Esophagus muscularis mucosa (tissue), 4 donors: ENCODE data around the gene TTC7B. TPM values are rescaled to one million over a fixed set of nuclear protein-coding genes. Genes with fewer than 3 reads are reported as not detected.

ENCODE experiments used
- DNase-seq: peaks from one replicate; pipeline ENCODE4 v3.0.0-alpha.2; 2017; ENCODE audit errors: extremely low spot score
- H3K27ac ChIP-seq, 4 donors: fragments of 200-600 bp; sonication (generic); replicated peaks in 1 of 4; 1 replicate in 3 of 4; 2 replicates in 1 of 4; pipeline ENCODE4 v1.5.1; 2016 to 2019; ENCODE audit warnings: mild to moderate bottlenecking in 1 of 4
- H3K27me3 ChIP-seq, 4 donors: fragments of 200-600 bp; sonication (generic); one replicate each; pipeline versions ENCODE4 v1.5.1 to v1.6.0; 2016 to 2019
- H3K36me3 ChIP-seq, 4 donors: fragments of 200-600 bp; sonication (generic); one replicate each; pipeline ENCODE4 v1.5.1; 2016 to 2019
- H3K4me1 ChIP-seq, 4 donors: fragments of 200-600 bp; sonication (generic); one replicate each; pipeline ENCODE4 v1.5.1; 2016 to 2019
- H3K4me3 ChIP-seq, 4 donors: fragments of 200-600 bp; sonication (generic); 1 replicate in 2 of 4; 2 replicates in 2 of 4; pipeline ENCODE4 v1.5.1; 2016 to 2019; ENCODE audit warnings: mild to moderate bottlenecking in 4 of 4, moderate library complexity in 1 of 4
- H3K9me3 ChIP-seq, 4 donors: fragments of 200-600 bp; sonication (generic); 1 replicate in 3 of 4; 2 replicates in 1 of 4; pipeline ENCODE4 v1.5.1; 2016 to 2019
- EP300 ChIP-seq: sonication (generic); formaldehyde crosslinking; IDR thresholded peaks from one replicate; pipeline ENCODE4 v1.6.1; 2017; ENCODE audit warnings: antibody characterized with exemption
- POLR2A ChIP-seq: fragments of 450-650 bp; IDR thresholded peaks from one replicate; pipeline ENCODE4 v1.6.1; 2017; ENCODE audit warnings: antibody characterized with exemption, moderate library complexity, mild to moderate bottlenecking, low read depth
- POLR2AphosphoS5 ChIP-seq, 2 donors: sonication (generic); formaldehyde crosslinking; IDR thresholded peaks; one replicate each; pipeline ENCODE4 v1.6.1; 2017; ENCODE audit warnings: antibody characterized with exemption in 2 of 2
- WGBS: methylation state at CpG from one replicate; pipeline ENCODE4 v1.1.5; 2018; 5-methylcytosine and 5-hydroxymethylcytosine counted together
- intact Hi-C: fragments of 100-400 bp; cut with DNase I; formaldehyde crosslinking; loops from one replicate; pipeline ENCODE4 v1.15.1; 2023
- total RNA-seq, 4 donors: library from RNA; depleted of rRNA; stranded (reverse); fragments of >200 nt; gene quantifications; one replicate each; pipeline versions ENCODE4 v1.1.0 to v1.2.1, GENCODE V29; 2016
- TF ChIP-seq, protein P1 (sequence below), 3 experiments: fragments of 200-600 bp in 2 of 3; fragments of 450-650 bp in 1 of 3; sonication (generic) in 2 of 3; IDR thresholded peaks; one replicate each; pipeline ENCODE4 v1.5.1; 2017 to 2019; ENCODE audit warnings: antibody characterized with exemption in 3 of 3, mild to moderate bottlenecking in 2 of 3, moderate library complexity in 1 of 3

TTC7B gene
- total RNA-seq, 4 donors from 2014 or later = 54.4 to 148 (median 113) TPM

DNA sequence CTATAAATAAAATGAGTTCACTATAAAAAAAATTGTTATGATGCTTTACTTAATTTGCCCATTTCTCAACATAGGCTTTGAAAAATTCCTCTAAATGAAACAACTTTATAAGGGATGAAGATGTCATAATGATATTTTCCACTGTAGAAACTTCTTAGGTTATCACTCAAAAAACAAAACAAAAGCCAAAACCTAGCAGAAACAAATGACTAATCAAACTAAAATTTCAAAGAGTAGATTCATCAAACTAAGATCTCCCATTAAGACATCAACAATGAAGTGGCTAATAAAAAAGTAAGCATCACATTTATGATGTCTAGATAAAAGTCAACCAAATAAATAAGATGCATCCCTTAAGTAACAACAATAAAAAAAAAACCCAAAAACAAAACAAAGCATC is 36.9 kb upstream of the TTC7B start:
- Histone ChIP-seq H3K27me3 (no peaks in the 10 kb centered on the region), H3K4me3 (no peak overlapping the region), H3K36me3 (peaks cover 0 to 13% (median 0%) of the 10 kb centered on the region in 4 donors), H3K4me1 (peaks cover 0 to 13% (median 5%) of the 10 kb centered on the region in 4 donors), H3K9me3 (no peaks in the 10 kb centered on the region), H3K27ac (no peak overlapping the region)
- TF ChIP-seq POLR2A (no peak), EP300 (no peak)
- intact Hi-C loops = no loop called here
- no peak for DNase-seq

DNA sequence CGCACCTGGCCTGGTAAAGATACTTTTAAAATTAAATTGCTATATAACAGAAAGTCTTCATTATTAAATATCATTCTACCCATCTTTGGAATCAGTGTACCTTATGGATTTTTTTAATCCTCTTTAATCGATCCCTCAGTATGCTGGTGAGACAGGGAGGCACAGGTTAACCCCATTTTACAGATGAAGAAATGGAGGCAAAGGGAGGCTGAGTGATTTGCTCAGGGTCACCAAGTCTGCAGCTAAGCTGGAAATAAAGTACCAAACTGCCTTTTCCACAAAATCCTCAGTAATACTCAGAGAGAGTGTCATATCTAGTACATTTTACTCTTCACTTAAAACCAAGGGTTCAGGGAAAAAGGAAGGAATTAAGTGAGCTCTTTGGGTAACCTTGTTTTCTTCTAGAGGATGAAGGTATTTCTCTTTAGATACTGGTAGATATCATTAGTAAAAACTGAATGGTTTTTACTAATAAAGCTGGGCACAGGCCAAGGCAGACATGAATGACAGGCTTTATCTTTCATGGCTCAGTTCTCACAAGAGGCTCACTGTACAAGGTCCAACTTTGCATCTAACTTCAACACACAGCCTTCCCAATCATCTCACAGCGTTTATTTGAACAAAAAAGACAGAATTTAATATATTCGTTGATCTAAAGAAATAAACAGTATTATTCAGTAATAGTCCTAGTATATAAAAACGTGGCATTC is 35.3 kb upstream of the TTC7B start:
- Histone ChIP-seq H3K4me3 (no peak overlapping the region), H3K4me1 (peaks cover 0 to 13% (median 5%) of the 10 kb centered on the region in 4 donors), H3K27me3 (no peaks in the 10 kb centered on the region), H3K36me3 (peaks cover 0 to 18% (median 0%) of the 10 kb centered on the region in 4 donors), H3K9me3 (no peaks in the 10 kb centered on the region), H3K27ac (no peak overlapping the region)
- 89% methylated on average over 5 of the region's 5 CpGs for WGBS
- no peak for TF ChIP-seq POLR2A
- TF ChIP-seq, protein P1, sequence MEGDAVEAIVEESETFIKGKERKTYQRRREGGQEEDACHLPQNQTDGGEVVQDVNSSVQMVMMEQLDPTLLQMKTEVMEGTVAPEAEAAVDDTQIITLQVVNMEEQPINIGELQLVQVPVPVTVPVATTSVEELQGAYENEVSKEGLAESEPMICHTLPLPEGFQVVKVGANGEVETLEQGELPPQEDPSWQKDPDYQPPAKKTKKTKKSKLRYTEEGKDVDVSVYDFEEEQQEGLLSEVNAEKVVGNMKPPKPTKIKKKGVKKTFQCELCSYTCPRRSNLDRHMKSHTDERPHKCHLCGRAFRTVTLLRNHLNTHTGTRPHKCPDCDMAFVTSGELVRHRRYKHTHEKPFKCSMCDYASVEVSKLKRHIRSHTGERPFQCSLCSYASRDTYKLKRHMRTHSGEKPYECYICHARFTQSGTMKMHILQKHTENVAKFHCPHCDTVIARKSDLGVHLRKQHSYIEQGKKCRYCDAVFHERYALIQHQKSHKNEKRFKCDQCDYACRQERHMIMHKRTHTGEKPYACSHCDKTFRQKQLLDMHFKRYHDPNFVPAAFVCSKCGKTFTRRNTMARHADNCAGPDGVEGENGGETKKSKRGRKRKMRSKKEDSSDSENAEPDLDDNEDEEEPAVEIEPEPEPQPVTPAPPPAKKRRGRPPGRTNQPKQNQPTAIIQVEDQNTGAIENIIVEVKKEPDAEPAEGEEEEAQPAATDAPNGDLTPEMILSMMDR (IDR thresholded peaks at IDR 0.05) = no peak
- no peak for TF ChIP-seq EP300
- TF ChIP-seq POLR2AphosphoS5 (IDR thresholded peaks at IDR 0.05) = no peak
- no peak for DNase-seq
- intact Hi-C loops = no loop called here

DNA sequence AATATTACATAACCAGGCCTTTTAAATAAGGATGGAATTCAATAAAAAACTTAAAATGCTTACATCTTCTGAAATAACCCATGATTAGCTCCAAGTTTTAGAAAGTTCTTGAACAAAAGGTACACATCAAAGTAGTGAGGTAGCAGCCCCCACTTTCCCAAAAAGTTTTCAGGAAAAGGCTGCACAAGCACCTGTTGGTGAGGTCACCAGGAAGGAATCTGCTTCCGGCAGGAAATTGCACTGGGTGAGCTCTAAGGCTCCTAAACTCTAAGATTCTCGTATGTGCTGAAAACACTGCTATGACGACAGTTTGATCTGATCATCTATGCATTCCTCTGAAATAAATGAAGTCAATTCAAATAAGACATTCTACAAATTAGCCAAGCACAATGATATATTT is 34.3 kb upstream of the TTC7B start:
- Histone ChIP-seq H3K36me3 (peaks cover 0 to 26% (median 0%) of the 10 kb centered on the region in 4 donors), H3K27me3 (no peaks in the 10 kb centered on the region), H3K27ac (peak overlapping the region in 1 of 4 donors; percentile 22), H3K4me1 (peaks cover 0 to 13% (median 5%) of the 10 kb centered on the region in 4 donors), H3K4me3 (no peak overlapping the region), H3K9me3 (no peaks in the 10 kb centered on the region)
- DNase-seq = no peak
- intact Hi-C loops = no loop called here
- TF ChIP-seq, protein P1 (IDR thresholded peaks at IDR 0.05) = no peak
- peak; percentile 32 to 53 for TF ChIP-seq POLR2AphosphoS5 (IDR thresholded peaks at IDR 0.05)
- WGBS = 40% methylated on average over 3 of the region's 3 CpGs

DNA sequence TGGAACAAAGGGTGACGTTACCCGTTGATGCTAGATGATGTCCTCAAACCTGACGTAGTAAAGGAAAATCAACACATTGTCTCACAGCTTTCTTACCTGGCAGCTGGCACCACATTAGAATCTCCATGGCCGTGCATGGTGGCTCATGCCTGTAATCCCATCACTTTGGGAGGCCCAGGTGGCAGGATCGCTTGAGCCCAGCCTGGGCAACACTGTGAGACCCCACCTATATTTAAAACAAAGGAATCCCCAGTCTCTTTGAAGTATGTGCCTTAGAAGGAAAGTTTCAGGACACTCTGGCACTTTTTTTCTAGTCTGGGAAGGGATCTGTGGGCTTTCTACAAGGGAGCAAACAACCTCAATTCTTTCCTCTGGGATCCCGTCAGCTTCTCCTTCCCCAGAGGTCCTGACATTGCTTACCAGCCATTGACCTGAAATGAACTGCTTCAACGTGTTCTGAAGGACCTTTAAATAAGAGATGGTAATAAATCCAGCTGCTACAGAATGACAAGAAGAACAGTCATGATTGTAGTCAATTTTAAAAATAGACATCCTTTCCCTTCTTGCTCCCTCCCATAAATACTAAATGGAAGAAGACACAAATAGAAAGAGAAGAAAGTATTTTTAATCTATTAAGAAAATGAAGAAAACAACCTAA is 33.7 kb upstream of the TTC7B start:
- H3K4me3 ChIP-seq = no peak overlapping the region
- H3K36me3 ChIP-seq = peaks cover 0 to 27% (median 0%) of the 10 kb centered on the region in 4 donors
- WGBS = 77% methylated on average over 7 of the region's 7 CpGs
- no peak for TF ChIP-seq POLR2AphosphoS5 (IDR thresholded peaks at IDR 0.05)
- TF ChIP-seq EP300 = no peak
- no peak for TF ChIP-seq POLR2A
- TF ChIP-seq, protein P1 (IDR thresholded peaks at IDR 0.05) = no peak
- peaks cover 0 to 13% (median 5%) of the 10 kb centered on the region in 4 donors for H3K4me1 ChIP-seq
- intact Hi-C loops = no loop called here
- H3K9me3 ChIP-seq = no peaks in the 10 kb centered on the region
- H3K27me3 ChIP-seq = no peaks in the 10 kb centered on the region
- peak overlapping the region in 1 of 4 donors; percentile 18 for H3K27ac ChIP-seq
- no peak for DNase-seq

DNA sequence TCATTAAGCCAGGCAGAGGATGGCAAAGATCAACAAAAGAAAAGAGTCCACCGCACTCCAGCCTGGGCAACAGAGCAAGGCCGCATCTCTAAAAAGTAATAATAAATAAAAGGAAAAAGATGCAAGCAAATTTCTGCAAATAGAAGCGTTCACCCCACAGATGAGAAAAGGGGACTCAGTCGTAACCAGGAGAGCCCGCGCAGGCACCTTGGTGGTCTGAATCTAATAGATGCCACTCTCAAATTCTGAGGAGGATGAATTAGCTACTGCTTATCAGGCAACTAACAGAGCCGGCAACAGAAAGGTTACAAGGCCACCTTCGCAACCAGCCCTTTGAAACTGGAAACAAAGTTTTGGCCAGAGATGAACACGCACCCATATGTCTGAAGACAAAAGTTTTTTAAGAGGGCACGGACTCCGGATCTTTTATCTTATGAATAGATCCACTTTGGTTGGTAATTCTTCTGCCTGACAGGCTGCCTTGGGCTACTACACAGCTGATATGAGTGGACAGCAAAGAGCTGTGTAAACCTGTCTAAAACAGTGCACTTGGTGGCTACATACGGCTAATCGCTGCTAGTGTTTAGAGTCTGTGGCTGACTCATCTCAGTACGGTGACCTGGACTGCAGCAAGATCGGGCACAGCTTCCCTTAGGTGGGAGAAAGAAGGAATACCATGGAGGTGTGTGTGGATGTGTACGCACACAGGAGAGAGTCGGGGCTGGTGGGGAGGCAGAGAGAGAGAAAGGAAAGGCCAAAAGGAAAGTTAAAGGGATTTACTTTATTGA is 32.9 kb upstream of the TTC7B start:
- no peak for DNase-seq
- H3K27me3 ChIP-seq = no peaks in the 10 kb centered on the region
- no peaks in the 10 kb centered on the region for H3K9me3 ChIP-seq
- no peak overlapping the region for H3K4me3 ChIP-seq
- 92% methylated on average over 17 of the region's 17 CpGs for WGBS
- peaks cover 0 to 13% (median 5%) of the 10 kb centered on the region in 4 donors for H3K4me1 ChIP-seq
- TF ChIP-seq POLR2A (no peak), EP300 (no peak), POLR2AphosphoS5 (IDR thresholded peaks at IDR 0.05) (no peak)
- TF ChIP-seq, protein P1 (IDR thresholded peaks at IDR 0.05) = no peak
- peaks cover 0 to 27% (median 0%) of the 10 kb centered on the region in 4 donors for H3K36me3 ChIP-seq
- intact Hi-C loops = no loop called here
- no peak overlapping the region for H3K27ac ChIP-seq
